HepG2 (cell line): ENCODE data around the gene NECAB2. TPM values are rescaled to one million over a fixed set of nuclear protein-coding genes. Genes with fewer than 3 reads are reported as not detected.

Experiments
- ATAC-seq: fragments of 200-7000 bp; cut with Tn5 transposase; 3 replicates; pipeline ENCODE4 v1.9.1; 2020; ENCODE audit warnings: mild to moderate bottlenecking, moderate library complexity
- BruUV-seq: library from RNA; stranded (reverse); fragments of 400-500 nt; replicated peaks from 2 replicates; lab custom pipeline; 2021; lab: Mats Ljungman, UMichigan
- CTCF ChIA-PET: fragments of 300-600 bp; formaldehyde crosslinking; extraction: SDS; loops from one replicate; lab custom pipeline; 2021; ENCODE audit warnings: low total read pairs, inconsistent platforms, low intra/inter-chr PET ratio; lab: Yijun Ruan, JAX
- POLR2A ChIA-PET: fragments of 350-600 bp; sonication (Branson Sonifier 250); formaldehyde crosslinking; loops from one replicate; lab custom pipeline; 2020; ENCODE audit warnings: antibody characterized with exemption, inconsistent platforms; lab: Yijun Ruan, JAX
- DNase-seq: peaks from one replicate; pipeline ENCODE4 v3.0.0-alpha.2; 2015; ENCODE audit warnings: low spot score
- FAIRE-seq: peaks from 3 replicates; lab custom pipeline; 2011; peaks lifted over from hg19 to GRCh38; lab: Jason Lieb, UNC
- H2AFZ ChIP-seq: one replicate; pipeline ENCODE4 v1.6.1; 2011; ENCODE audit warnings: low read length, inconsistent platforms
- H3K27ac ChIP-seq: fragments of 300-600 bp; 3 replicates; pipeline ENCODE4 v1.8.0; 2011; ENCODE audit warnings: mixed run types, mild to moderate bottlenecking, mixed read lengths, low read length, inconsistent platforms; ENCODE audit not compliant: insufficient read depth; ENCODE audit errors: extremely low read length
- H3K27me3 ChIP-seq, 2 experiments: fragments of 200-600 bp in 1 of 2; 2 replicates in 1 of 2; 3 replicates in 1 of 2; pipeline versions ENCODE4 v1.6.0 to v1.8.0; 2011; ENCODE audit warnings: low read length in 2 of 2, mild to moderate bottlenecking in 2 of 2, moderate library complexity in 2 of 2, inconsistent platforms in 1 of 2; ENCODE audit not compliant: insufficient read depth in 2 of 2, control insufficient read depth in 1 of 2
- H3K36me3 ChIP-seq, 2 experiments: fragments of 200-600 bp in 1 of 2; replicated peaks in 1 of 2; 2 replicates in 1 of 2; 3 replicates in 1 of 2; pipeline versions ENCODE4 v1.5.1 to v1.8.0; 2011; ENCODE audit warnings: low read length in 2 of 2, inconsistent platforms in 1 of 2; ENCODE audit not compliant: insufficient read depth in 2 of 2, control insufficient read depth in 1 of 2
- H3K4me1 ChIP-seq: 2 replicates; pipeline ENCODE4 v1.5.1; 2012; ENCODE audit warnings: low read length, inconsistent platforms; ENCODE audit not compliant: insufficient read depth
- H3K4me2 ChIP-seq: 2 replicates; pipeline ENCODE4 v1.6.0; 2011; ENCODE audit warnings: low read depth, low read length, inconsistent platforms
- H3K4me3 ChIP-seq, 3 experiments: fragments of 200-600 bp in 1 of 3; sonication (generic), shearing (Covaris generic) in 1 of 3; replicated peaks in 1 of 3; 2 replicates each; pipeline ENCODE4 v1.5.1; 2011 to 2016; ENCODE audit warnings: low read length in 3 of 3, inconsistent platforms in 2 of 3, low read depth in 2 of 3, mild to moderate bottlenecking in 2 of 3, control low read depth in 1 of 3, mixed read lengths in 1 of 3; ENCODE audit not compliant: insufficient read depth in 1 of 3
- H3K79me2 ChIP-seq: one replicate; pipeline ENCODE4 v1.6.1; 2011; ENCODE audit warnings: low read length, inconsistent platforms; ENCODE audit not compliant: insufficient read depth
- H3K9ac ChIP-seq: 2 replicates; pipeline ENCODE4 v1.6.0; 2011; ENCODE audit warnings: mild to moderate bottlenecking, low read depth, low read length, inconsistent platforms; ENCODE audit not compliant: insufficient read depth
- H3K9me3 ChIP-seq: 2 replicates; pipeline ENCODE4 v1.5.1; 2012; ENCODE audit warnings: mild to moderate bottlenecking, low read length
- H4K20me1 ChIP-seq: 2 replicates; pipeline ENCODE4 v1.6.0; 2011; ENCODE audit warnings: inconsistent platforms, mild to moderate bottlenecking, low read length, moderate library complexity; ENCODE audit not compliant: insufficient read depth
- DZIP1 ChIP-seq: sonication (generic); formaldehyde crosslinking; IDR thresholded peaks from 2 replicates; pipeline ENCODE4 v1.5.0; 2020; ENCODE audit warnings: mild to moderate bottlenecking, missing genetic modification reagents
- KDM2A ChIP-seq: sonication (generic); formaldehyde crosslinking; IDR thresholded peaks from 2 replicates; pipeline ENCODE4 v1.4.0; 2020; ENCODE audit warnings: low read depth, missing genetic modification reagents, borderline replicate concordance
- MXD1 ChIP-seq: sonication (generic); formaldehyde crosslinking; IDR thresholded peaks from 2 replicates; pipeline ENCODE4 v1.4.0; 2020; ENCODE audit warnings: mild to moderate bottlenecking, missing genetic modification reagents
- MZF1 ChIP-seq: sonication (generic); formaldehyde crosslinking; IDR thresholded peaks from 2 replicates; pipeline ENCODE4 v1.8.1; 2023; ENCODE audit warnings: mild to moderate bottlenecking, missing genetic modification reagents, borderline replicate concordance
- RCOR2 ChIP-seq: IDR thresholded peaks from 2 replicates; pipeline ENCODE4 v1.6.1; 2016; ENCODE audit warnings: missing biosample characterization, missing genetic modification reagents
- RFX5 ChIP-seq: IDR thresholded peaks from 2 replicates; pipeline ENCODE4 v1.6.1; 2011; ENCODE audit warnings: low read depth, low read length, improper control_type of control experiment
- SATB2 ChIP-seq: sonication (generic); formaldehyde crosslinking; IDR thresholded peaks from 2 replicates; pipeline ENCODE4 v1.5.0; 2020; ENCODE audit warnings: missing genetic modification reagents
- SMC3 ChIP-seq: IDR thresholded peaks from 2 replicates; pipeline ENCODE4 v1.6.1; 2011; ENCODE audit warnings: low read length, improper control_type of control experiment
- TBX2 ChIP-seq: sonication (generic); formaldehyde crosslinking; IDR thresholded peaks from 2 replicates; pipeline ENCODE4 v1.5.0; 2020; ENCODE audit warnings: missing genetic modification reagents, mild to moderate bottlenecking, borderline replicate concordance
- ZKSCAN1 ChIP-seq: fragments of 150-350 bp; IDR thresholded peaks from 2 replicates; pipeline ENCODE4 v1.6.1; 2014; ENCODE audit warnings: low read length
- ZNF230 ChIP-seq: sonication (generic); formaldehyde crosslinking; IDR thresholded peaks from 2 replicates; pipeline ENCODE4 v1.4.0; 2020; ENCODE audit warnings: mild to moderate bottlenecking, missing genetic modification reagents
- ZNF687 ChIP-seq: sonication (generic); formaldehyde crosslinking; IDR thresholded peaks from 2 replicates; pipeline ENCODE4 v1.5.1; 2020; ENCODE audit warnings: mild to moderate bottlenecking, missing genetic modification reagents, moderate library complexity
- ZNF839 ChIP-seq: sonication (generic); formaldehyde crosslinking; IDR thresholded peaks from 2 replicates; pipeline ENCODE4 v1.4.0; 2020; ENCODE audit warnings: missing genetic modification reagents, mild to moderate bottlenecking, borderline replicate concordance
- WGBS: methylation state at CpG from one replicate; pipeline ENCODE4 v1.1.6; 2017; ENCODE audit warnings: low lambda C conversion rate; 5-methylcytosine and 5-hydroxymethylcytosine counted together
- in situ Hi-C: cut with HindIII; loops from 2 replicates; pipeline ENCODE4 v1.10.0; 2017; ENCODE audit warnings: low pct_unique_long_range_greater_than_20kb; ENCODE audit not compliant: extremely low pct_ligation_motif_present
- intact Hi-C: fragments of 100-400 bp; cut with micrococcal nuclease; formaldehyde crosslinking; loops from one replicate; pipeline ENCODE4 v1.10.0; 2022; ENCODE audit not compliant: unreplicated experiment
- polyA plus RNA-seq, 8 experiments: library from polyadenylated mRNA; depleted of rRNA in 3 of 8; stranded (reverse) in 7 of 8; unstranded in 1 of 8; fragments of >200 nt; fragmentation: Illumina TruSeq in 4 of 8; extraction: Trizol in 4 of 8; gene quantifications; 2 replicates each; pipeline versions ENCODE4 v1.2.1 to v1.2.3, GENCODE V29; 2011 to 2016; ENCODE audit warnings: low read depth in 4 of 8, missing spikeins in 1 of 8, mixed read lengths in 1 of 8; ENCODE audit not compliant: insufficient read depth in 1 of 8
- total RNA-seq, 5 experiments: library from RNA; depleted of rRNA; stranded (reverse); fragments of >200 nt; fragmentation: Illumina TruSeq; extraction: Trizol; gene quantifications; 2 replicates each; pipeline ENCODE4 v1.2.3, GENCODE V29; 2016; ENCODE audit warnings: low read depth in 1 of 5

The NECAB2 gene
- total and polyA plus RNA-seq, 2 of the 13 experiments (the other 11 are each of a cell fraction or from before 2014, with no cell fraction given) = 0.21 to 0.49 TPM

- Histone ChIP-seq H3K4me3 (no peak overlapping the region), H3K27ac (no peak overlapping the region), H3K9me3 (no peaks in the 10 kb centered on the region), H3K36me3 (peaks cover 43 to 62% of the 10 kb centered on the region in 2 experiments), H2AFZ (no peak overlapping the region), H3K4me1 (peaks cover 43% of the 10 kb centered on the region), H3K9ac (no peak overlapping the region), H3K79me2 (peaks cover 24% of the 10 kb centered on the region), H4K20me1 (peaks cover 37% of the 10 kb centered on the region), H3K27me3 (no peaks in the 10 kb centered on the region; a peak in 1 of 5 replicates), H3K4me2 (no peak overlapping the region; the same call in 1 of the 2 replicates)
- peak; percentile 70 for DNase-seq
- peak; percentile 66 for FAIRE-seq
- CTCF ChIA-PET = interaction anchor here (1.0 to 5.5 kb wide), 5 partner anchors 29 to 528 kb away, joined by 3 to 53 read pairs (median 25); no protein-coding TSS in a partner anchor
- 66% methylated on average over 21 of the region's 22 CpGs for WGBS
- POLR2A ChIA-PET = interaction anchor here (0.8 to 1.3 kb wide), 5 partner anchors 9 to 88 kb away, joined by 3 to 8 read pairs (median 4); no protein-coding TSS in a partner anchor
- intact Hi-C loops (loop anchor here (1.0 to 10.0 kb wide), 3 partner anchors 88 to 132 kb away; no protein-coding TSS in a partner anchor), in situ Hi-C loops (loop anchor here (5.0 to 25.0 kb wide), 2 partner anchors 86 to 231 kb away; partner anchors contain the start of genes ADAD2, SLC38A8 and TAF1C)
- ATAC-seq = peak; percentile 19
- no TSS peak for BruUV-seq
- TF ChIP-seq MZF1 (CRISPR knock-in tag) = 0 out of 2 replicates have a peak, but pooled peaks have one; percentile 65
- no peak for TF ChIP-seq ZNF230 (CRISPR knock-in tag)
- TF ChIP-seq KDM2A (CRISPR knock-in tag) = peak; percentile 17; the same call in 1 of the 2 replicates
- no peak for TF ChIP-seq DZIP1 (CRISPR knock-in tag)
- peak; percentile 53; the same call in 1 of the 2 replicates for TF ChIP-seq SMC3
- TF ChIP-seq RCOR2 (CRISPR knock-in tag) = 0 out of 2 replicates have a peak, but pooled peaks have one; percentile 26
- TF ChIP-seq SATB2 (CRISPR knock-in tag) = no peak
- peak; percentile 59; the same call in 1 of the 2 replicates for TF ChIP-seq MXD1
- TF ChIP-seq ZNF839 (CRISPR knock-in tag) = 0 out of 2 replicates have a peak, but pooled peaks have one; percentile 20
- peak; percentile 55 for TF ChIP-seq ZNF687 (CRISPR knock-in tag)
- TF ChIP-seq TBX2 (CRISPR knock-in tag) = peak; percentile 21; the same call in 1 of the 2 replicates
- TF ChIP-seq RFX5 = no peak
- peak; percentile 46; the same call in 1 of the 2 replicates for TF ChIP-seq ZKSCAN1
These were observed 11.4 kb upstream of the NECAB2 start for GRCh38 chr16:83956336-83957289.
